ENCODE results near the gene USP46.

USP46 gene

GRCh38 chr4:52618795-52619590 lies 40.1 kb downstream of the USP46 start:
- no peak for DNase-seq (ENCODE audit: low spot score)

- DNase-seq (ENCODE audit: low spot score), result no peak
Measured at GRCh38 chr4:52617336-52618020, 41.6 kb downstream of the USP46 start.

- DNase-seq (ENCODE audit: low spot score), result no peak
Measured at GRCh38 chr4:52614241-52614640, 44.9 kb downstream of the USP46 start.

- DNase-seq (ENCODE audit: low spot score), result no peak
Measured at GRCh38 chr4:52612341-52612740, 46.8 kb downstream of the USP46 start.

GRCh38 chr4:52611030-52611555 lies 48.0 kb downstream of the USP46 start:
- DNase-seq (ENCODE audit: low spot score), result no peak

- no peak for DNase-seq (ENCODE audit: low spot score)
Measured at GRCh38 chr4:52606726-52607125, 52.4 kb downstream of the USP46 start.

GRCh38 chr4:52606040-52606439 lies 53.1 kb downstream of the USP46 start:
- DNase-seq (ENCODE audit: low spot score), result no peak

GRCh38 chr4:52604215-52604614 lies 54.9 kb downstream of the USP46 start:
- DNase-seq (ENCODE audit: low spot score), result no peak

- no peak for DNase-seq (ENCODE audit: low spot score)
Measured at GRCh38 chr4:52600275-52600674, 58.8 kb downstream of the USP46 start.

GRCh38 chr4:52595001-52595400 lies 64.1 kb downstream of the USP46 start:
- DNase-seq (ENCODE audit: low spot score), result no peak

- DNase-seq (ENCODE audit: low spot score), result no peak
Measured at GRCh38 chr4:52592287-52592686, 66.8 kb downstream of the USP46 start.

- DNase-seq (ENCODE audit: low spot score), result no peak
Measured at GRCh38 chr4:52588771-52589591, 70.1 kb downstream of the USP46 start.

GRCh38 chr4:52588097-52588496 lies 71.0 kb downstream of the USP46 start:
- no peak for DNase-seq (ENCODE audit: low spot score)

- no peak for DNase-seq (ENCODE audit: low spot score)
Measured at GRCh38 chr4:52586069-52586468, 73.0 kb downstream of the USP46 start.

GRCh38 chr4:52585379-52585778 lies 73.7 kb downstream of the USP46 start:
- DNase-seq (ENCODE audit: low spot score), result no peak

GRCh38 chr4:52579602-52580272 lies 79.4 kb downstream of the USP46 start:
- no peak for DNase-seq (ENCODE audit: low spot score)

GRCh38 chr4:52578951-52579350 lies 80.2 kb downstream of the USP46 start:
- no peak for DNase-seq (ENCODE audit: low spot score)

- DNase-seq (ENCODE audit: low spot score), result no peak
Measured at GRCh38 chr4:52577624-52577962, 81.5 kb downstream of the USP46 start.

- no peak for DNase-seq (ENCODE audit: low spot score)
Measured at GRCh38 chr4:52576961-52577623, 82.0 kb downstream of the USP46 start.

GRCh38 chr4:52576326-52576725 lies 82.8 kb downstream of the USP46 start:
- DNase-seq (ENCODE audit: low spot score), result no peak

GRCh38 chr4:52575406-52575805 lies 83.7 kb downstream of the USP46 start:
- DNase-seq (ENCODE audit: low spot score), result no peak

- no peak for DNase-seq (ENCODE audit: low spot score)
Measured at GRCh38 chr4:52574036-52574435, 85.1 kb downstream of the USP46 start.

Measured in hematopoietic multipotent progenitor cell treated with erythropoietin and hydrocortisone succinate and interleukin-3 and kit ligand, for 17 days (in vitro differentiated cells).